Measurements from ENCODE around the gene TSPYL4.

GRCh38 chr6:116278481-116278829, 24.6 kb upstream of the TSPYL4 start:
- TF ChIP-seq FOXP2 (optimal IDR thresholded peaks at IDR 0.05; ENCODE audit: control extremely low read depth, extremely low read length, insufficient read depth) (no peak), POLR2AphosphoS5 (IDR thresholded peaks at IDR 0.05; ENCODE audit: borderline replicate concordance, low read depth, low read length) (no peak)
